Raji (cell line): Measurements from ENCODE around the gene OSBPL2.

Experiments used
- POLR2A ChIP-seq: IDR thresholded peaks from 2 replicates; pipeline ENCODE4 v1.6.1; 2011; ENCODE audit warnings: low read depth, low read length, control low read depth; ENCODE audit not compliant: insufficient read depth

OSBPL2 gene

DNA sequence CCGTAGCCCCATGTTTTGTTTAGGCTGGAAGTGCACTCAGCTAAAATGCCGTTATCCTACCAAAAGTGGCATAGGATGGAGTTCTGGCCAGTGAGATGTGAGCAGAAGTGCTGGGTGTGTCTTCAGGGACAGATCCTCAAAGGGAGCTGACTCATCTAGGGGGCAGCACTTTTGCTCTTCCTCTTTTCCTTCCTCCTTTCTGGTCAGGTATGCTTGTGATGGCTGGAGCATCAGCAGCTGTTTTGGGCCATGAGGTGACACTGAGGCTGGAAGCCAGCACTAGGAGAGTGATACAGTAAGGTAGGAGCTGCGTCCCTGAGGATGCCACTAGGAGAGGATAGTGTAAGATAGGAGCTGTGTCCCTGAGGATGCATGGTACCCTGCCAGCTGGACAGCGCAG lies 4.6 kb upstream of the OSBPL2 start:
- no peak for TF ChIP-seq POLR2A

- no peak for TF ChIP-seq POLR2A
Measured at GRCh38 chr20:62234339-62234738, 4.0 kb upstream of the OSBPL2 start.

DNA sequence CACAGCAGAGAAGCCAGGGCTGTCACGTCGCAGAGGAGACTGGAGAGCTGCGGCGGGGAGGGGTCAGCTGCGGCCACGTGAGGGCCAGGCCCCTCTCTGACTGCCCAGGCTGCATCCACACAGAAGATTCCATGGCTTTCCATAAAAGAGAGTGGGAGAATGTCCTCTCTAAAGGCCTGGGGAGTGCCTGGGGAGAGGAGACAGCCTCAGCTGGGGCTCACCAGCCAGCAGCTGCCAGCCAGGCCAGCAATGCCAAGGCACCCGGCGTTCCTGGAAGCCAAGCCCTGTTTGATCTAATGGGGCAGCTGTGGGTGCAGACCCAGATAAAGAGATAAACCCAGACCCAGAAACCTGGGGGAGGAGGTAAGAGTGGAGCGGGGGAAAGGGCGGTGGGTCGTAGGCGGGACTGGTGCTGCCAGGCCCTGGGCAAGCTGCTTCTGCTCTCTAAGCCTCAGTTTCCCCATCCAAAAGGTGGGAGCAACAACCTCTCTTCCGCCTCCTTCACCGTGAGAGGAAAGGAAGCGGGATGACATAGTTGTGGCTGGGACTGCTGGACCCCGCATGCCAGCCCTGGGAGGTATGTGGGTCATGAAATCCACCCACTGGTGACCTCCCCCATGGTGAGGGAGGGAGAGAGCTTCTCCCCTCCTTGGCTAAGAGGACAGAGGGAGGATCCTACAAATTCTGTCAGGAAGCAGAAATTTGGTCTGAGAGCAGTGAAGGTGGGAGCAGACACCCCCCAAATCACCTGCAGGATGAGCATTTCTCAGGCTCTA lies 3.1 kb upstream of the OSBPL2 start:
- TF ChIP-seq POLR2A = no peak

- no peak for TF ChIP-seq POLR2A
Measured at GRCh38 chr20:62235777-62236157, 2.6 kb upstream of the OSBPL2 start.

- no peak for TF ChIP-seq POLR2A
Measured at GRCh38 chr20:62236200-62236599, 2.1 kb upstream of the OSBPL2 start.

DNA sequence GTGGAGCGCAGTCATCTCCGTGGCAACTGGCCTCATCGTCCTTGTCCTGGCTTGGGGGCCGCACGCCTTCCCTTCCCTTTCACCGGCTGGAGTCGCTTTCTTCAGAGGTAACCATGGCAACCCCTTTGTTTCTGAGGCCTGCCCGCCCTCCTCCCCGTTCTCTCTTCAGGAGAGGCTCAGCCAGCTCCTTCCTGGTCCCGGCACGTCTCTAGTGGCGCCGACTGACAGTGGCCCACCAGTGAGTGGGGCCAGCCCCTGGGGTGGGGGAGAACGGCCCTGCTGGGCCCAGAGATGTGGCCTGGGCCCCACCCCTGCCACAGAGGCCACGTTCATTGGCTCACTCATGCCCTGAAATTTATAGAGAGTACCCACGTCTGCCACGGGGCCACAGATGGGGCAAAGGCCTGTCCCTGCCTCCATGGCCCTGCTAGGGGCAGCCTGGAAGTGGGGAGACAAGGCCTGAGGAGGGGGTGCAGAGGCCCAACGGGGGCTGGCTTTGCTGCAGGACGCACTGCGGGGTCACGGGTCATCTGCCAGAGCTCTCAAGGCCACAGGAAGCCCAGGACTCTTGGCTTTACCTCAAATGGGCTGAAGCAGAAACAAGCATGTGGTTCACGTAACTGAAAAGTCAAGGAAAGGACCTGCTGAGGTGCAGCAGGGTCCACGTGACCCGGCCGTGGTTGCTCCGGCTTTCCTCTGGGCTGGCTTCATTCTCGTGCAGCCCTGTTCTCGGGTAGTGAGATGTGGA lies 1.4 kb upstream of the OSBPL2 start:
- TF ChIP-seq POLR2A = no peak

GRCh38 chr20:62237514-62237800 lies 864 bp upstream of the OSBPL2 start:
- no peak for TF ChIP-seq POLR2A

GRCh38 chr20:62238569-62239277 lies 402 bp downstream of the OSBPL2 start:
- TF ChIP-seq POLR2A = no peak

DNA sequence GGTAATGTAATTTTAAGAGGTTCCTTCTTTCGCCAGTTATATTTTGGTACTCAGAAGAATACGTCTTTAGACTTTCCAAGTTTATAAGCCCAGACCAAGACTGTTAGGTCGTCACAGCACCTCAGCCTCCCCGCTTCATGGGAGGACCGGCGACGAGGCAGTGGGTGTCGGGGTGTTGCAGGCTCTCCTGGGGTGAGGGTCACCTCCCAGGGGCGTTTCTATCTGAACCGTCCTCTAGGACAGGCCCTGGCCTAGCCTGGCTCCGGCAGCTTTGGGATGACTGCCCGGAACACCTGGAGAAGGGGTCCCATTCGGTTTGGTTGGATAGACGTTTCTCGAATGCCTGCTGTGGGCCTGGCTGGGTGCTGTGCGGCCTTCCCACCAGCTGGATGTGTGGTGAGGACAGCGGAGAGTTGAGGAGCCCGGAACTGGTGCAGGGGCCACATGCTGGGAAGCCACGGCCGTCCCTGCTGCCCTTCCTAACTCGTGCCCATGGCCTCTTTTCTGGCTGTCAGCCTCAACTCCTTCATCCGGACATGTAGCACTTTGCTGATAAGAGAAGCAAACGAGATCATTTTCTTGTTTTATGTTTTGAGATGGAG lies 1.1 kb downstream of the OSBPL2 start:
- no peak for TF ChIP-seq POLR2A

- TF ChIP-seq POLR2A = no peak
Measured at GRCh38 chr20:62240020-62240685, 1.8 kb downstream of the OSBPL2 start.

- no peak for TF ChIP-seq POLR2A
Measured at GRCh38 chr20:62241506-62241905, 3.2 kb downstream of the OSBPL2 start.

- TF ChIP-seq POLR2A = no peak
Measured at GRCh38 chr20:62242176-62242575, 3.9 kb downstream of the OSBPL2 start.

DNA sequence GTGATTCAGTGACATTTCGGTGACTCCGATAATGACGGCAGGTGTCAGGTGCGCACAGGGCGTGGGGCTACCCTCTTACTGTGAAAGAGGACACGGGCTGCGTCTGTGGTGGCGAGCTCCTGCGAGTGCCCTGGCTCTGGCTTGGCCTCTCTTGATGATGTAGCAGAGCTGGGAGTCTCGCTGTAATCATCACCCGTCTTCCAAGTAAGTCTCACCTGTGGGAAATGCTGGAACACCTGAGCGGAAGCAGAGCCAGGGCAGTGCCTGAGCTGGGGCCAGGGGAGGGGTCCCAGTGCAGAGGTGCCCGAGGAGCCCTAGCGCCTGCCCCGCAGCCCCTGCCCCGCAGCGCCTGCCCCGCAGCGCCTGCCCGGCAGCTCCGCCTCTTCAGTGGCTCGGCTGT lies 4.8 kb downstream of the OSBPL2 start:
- no peak for TF ChIP-seq POLR2A

- no peak for TF ChIP-seq POLR2A
Measured at GRCh38 chr20:62243906-62244515, 5.7 kb downstream of the OSBPL2 start.

- no peak for TF ChIP-seq POLR2A
Measured at GRCh38 chr20:62244644-62245108, 6.4 kb downstream of the OSBPL2 start.
